Osteocyte (in vitro differentiated cells): ENCODE measurements around the gene PMP22. TPM values are rescaled to one million over a fixed set of nuclear protein-coding genes. Genes with fewer than 3 reads are reported as not detected.

Source experiments
- DNase-seq: peaks from one replicate; pipeline ENCODE4 v3.0.0; 2021; ENCODE audit warnings: mixed read lengths; ENCODE audit not compliant: unreplicated experiment; ENCODE audit errors: extremely low spot score
- H3K27ac Mint-ChIP-seq: one replicate; pipeline ENCODE4 v1.8.0; 2021; ENCODE audit warnings: mild to moderate bottlenecking, mixed read lengths; ENCODE audit not compliant: unreplicated experiment
- H3K27me3 Mint-ChIP-seq: one replicate; pipeline ENCODE4 v1.8.0; 2021; ENCODE audit warnings: mixed read lengths; ENCODE audit not compliant: unreplicated experiment
- H3K36me3 Mint-ChIP-seq: one replicate; pipeline ENCODE4 v1.8.0; 2021; ENCODE audit warnings: mixed read lengths; ENCODE audit not compliant: unreplicated experiment
- H3K4me1 Mint-ChIP-seq: one replicate; pipeline ENCODE4 v1.8.0; 2021; ENCODE audit warnings: mixed read lengths; ENCODE audit not compliant: unreplicated experiment
- H3K4me3 Mint-ChIP-seq: one replicate; pipeline ENCODE4 v1.8.0; 2021; ENCODE audit warnings: mild to moderate bottlenecking, moderate library complexity, mixed read lengths; ENCODE audit not compliant: unreplicated experiment
- H3K9me3 Mint-ChIP-seq: one replicate; pipeline ENCODE4 v1.8.0; 2021; ENCODE audit warnings: mixed read lengths; ENCODE audit not compliant: unreplicated experiment
- CTCF ChIP-seq: fragments of 200-600 bp; sonication (generic); IDR thresholded peaks from 2 replicates; pipeline ENCODE4 v1.5.0; 2021; ENCODE audit warnings: antibody characterized with exemption, mild to moderate bottlenecking, moderate library complexity
- total RNA-seq: library from RNA; stranded (reverse); gene quantifications from 2 replicates; pipeline ENCODE4 v1.2.1, GENCODE V29; 2021

Gene PMP22
- total RNA-seq, 1 donor from 2014 or later: 188 TPM

- DNase-seq: no peak
- no peak overlapping the region for H3K4me3 Mint-ChIP-seq
- TF ChIP-seq CTCF: no peak
- H3K27ac Mint-ChIP-seq: no peak overlapping the region
- H3K27me3 Mint-ChIP-seq: no peaks in the 10 kb centered on the region
- H3K4me1 Mint-ChIP-seq: peaks cover 26% of the 10 kb centered on the region
- peaks cover 5% of the 10 kb centered on the region for H3K9me3 Mint-ChIP-seq
- H3K36me3 Mint-ChIP-seq: no peaks in the 10 kb centered on the region
Measured at GRCh38 chr17:15293558-15293957, 28.4 kb upstream of the PMP22 start.

- peaks cover 19% of the 10 kb centered on the region for H3K4me1 Mint-ChIP-seq
- DNase-seq: no peak
- peaks cover 5% of the 10 kb centered on the region for H3K9me3 Mint-ChIP-seq
- peak overlapping the region; percentile 31 for H3K27ac Mint-ChIP-seq
- no peak overlapping the region for H3K4me3 Mint-ChIP-seq
- no peaks in the 10 kb centered on the region for H3K27me3 Mint-ChIP-seq
- no peak for TF ChIP-seq CTCF
- H3K36me3 Mint-ChIP-seq: no peaks in the 10 kb centered on the region
Measured at GRCh38 chr17:15291674-15292361, 26.7 kb upstream of the PMP22 start.

GRCh38 chr17:15290605-15291004 lies 25.5 kb upstream of the PMP22 start:
- Mint-ChIP-seq H3K36me3 (no peaks in the 10 kb centered on the region), H3K4me1 (peaks cover 19% of the 10 kb centered on the region), H3K27ac (no peak overlapping the region), H3K4me3 (no peak overlapping the region), H3K27me3 (no peaks in the 10 kb centered on the region), H3K9me3 (peaks cover 5% of the 10 kb centered on the region)
- DNase-seq: no peak
- TF ChIP-seq CTCF: no peak

GRCh38 chr17:15289285-15290183 lies 24.4 kb upstream of the PMP22 start:
- Mint-ChIP-seq H3K27ac (no peak overlapping the region), H3K4me1 (peaks cover 19% of the 10 kb centered on the region), H3K9me3 (peaks cover 5% of the 10 kb centered on the region), H3K36me3 (no peaks in the 10 kb centered on the region), H3K27me3 (no peaks in the 10 kb centered on the region), H3K4me3 (no peak overlapping the region)
- TF ChIP-seq CTCF: no peak
- DNase-seq: no peak

- Mint-ChIP-seq H3K4me1 (peaks cover 19% of the 10 kb centered on the region), H3K4me3 (no peak overlapping the region), H3K27ac (no peak overlapping the region), H3K36me3 (no peaks in the 10 kb centered on the region), H3K9me3 (peaks cover 5% of the 10 kb centered on the region), H3K27me3 (no peaks in the 10 kb centered on the region)
- DNase-seq: no peak
- no peak for TF ChIP-seq CTCF
Measured at GRCh38 chr17:15288859-15289258, 23.7 kb upstream of the PMP22 start.
